HS-5 (cell line): ENCODE measurements around the gene AK2.

Experiments used
- DNase-seq: peaks from one replicate; pipeline ENCODE4 v3.0.0-alpha.2; 2012; ENCODE audit warnings: low read depth

Gene AK2

GRCh38 chr1:32972814-32973428 is 63.8 kb downstream of the AK2 start:
- no peak for DNase-seq

- DNase-seq, result no peak
Observed at GRCh38 chr1:32971576-32971975, 65.1 kb downstream of the AK2 start.

- no peak for DNase-seq
Observed at GRCh38 chr1:32971156-32971555, 65.5 kb downstream of the AK2 start.

GRCh38 chr1:32969566-32969965 is 67.1 kb downstream of the AK2 start:
- no peak for DNase-seq

- DNase-seq, result no peak
Observed at GRCh38 chr1:32967888-32968568, 68.7 kb downstream of the AK2 start.

- DNase-seq, result no peak
Observed at GRCh38 chr1:32966900-32967299, 69.8 kb downstream of the AK2 start.

GRCh38 chr1:32965251-32965747 is 71.4 kb downstream of the AK2 start:
- no peak for DNase-seq

GRCh38 chr1:32964461-32965250 is 72.0 kb downstream of the AK2 start, which contains the start of gene RNF19B:
RNF19B (minus strand) TSS chr1:32964809; CDS start chr1:32964685, 124 bp downstream.
- DNase-seq, result peak; percentile 72

- no peak for DNase-seq
Observed at GRCh38 chr1:32963746-32964460, 72.8 kb downstream of the AK2 start.

GRCh38 chr1:32962248-32962896 is 74.3 kb downstream of the AK2 start:
- no peak for DNase-seq

GRCh38 chr1:32960819-32961355 is 75.8 kb downstream of the AK2 start:
- no peak for DNase-seq

- DNase-seq, result no peak
Observed at GRCh38 chr1:32960342-32960741, 76.3 kb downstream of the AK2 start.

- no peak for DNase-seq
Observed at GRCh38 chr1:32958827-32959226, 77.9 kb downstream of the AK2 start.
